ENCODE results near the gene HMOX2.

Gene HMOX2

DNA sequence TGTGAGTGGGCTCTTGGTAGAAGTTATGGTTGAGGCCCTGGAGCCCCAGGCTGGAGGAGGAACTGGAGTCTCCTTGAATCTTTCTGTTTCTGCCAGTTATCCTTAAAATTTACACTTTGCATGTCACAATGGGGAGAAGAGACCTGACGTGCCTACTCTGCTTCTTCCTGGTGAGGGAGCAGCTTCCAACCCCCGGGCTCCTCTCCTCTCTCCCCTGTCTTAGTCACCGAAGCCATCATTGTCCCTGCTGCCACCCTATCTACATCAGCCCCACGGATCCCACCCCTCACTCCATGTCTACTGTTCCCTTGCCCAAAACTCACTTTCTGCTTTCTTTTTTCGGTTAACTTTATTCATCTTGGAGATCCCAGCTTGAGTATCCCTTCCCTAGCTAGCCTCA is 32.9 kb upstream of the HMOX2 start:
- no peak overlapping the region for H3K4me3 ChIP-seq (ENCODE audit: low read depth, low read length)
- peaks cover 3% of the 10 kb centered on the region for H3K79me2 ChIP-seq (ENCODE audit: control insufficient read depth, insufficient read depth, low read length, unreplicated experiment)
- no peak overlapping the region for H3K27ac ChIP-seq (ENCODE audit: low read depth, low read length)
- no peaks in the 10 kb centered on the region for H3K27me3 ChIP-seq (ENCODE audit: insufficient read depth, low read length)
- H2AFZ ChIP-seq (ENCODE audit: low read length, unreplicated experiment) = no peak overlapping the region
- H3K4me1 ChIP-seq (ENCODE audit: control insufficient read depth, insufficient read depth, low read length, unreplicated experiment) = no peaks in the 10 kb centered on the region
- H3K36me3 ChIP-seq (ENCODE audit: insufficient read depth, low read length) = peaks cover 10% of the 10 kb centered on the region; the same call in 1 of the 2 replicates

DNA sequence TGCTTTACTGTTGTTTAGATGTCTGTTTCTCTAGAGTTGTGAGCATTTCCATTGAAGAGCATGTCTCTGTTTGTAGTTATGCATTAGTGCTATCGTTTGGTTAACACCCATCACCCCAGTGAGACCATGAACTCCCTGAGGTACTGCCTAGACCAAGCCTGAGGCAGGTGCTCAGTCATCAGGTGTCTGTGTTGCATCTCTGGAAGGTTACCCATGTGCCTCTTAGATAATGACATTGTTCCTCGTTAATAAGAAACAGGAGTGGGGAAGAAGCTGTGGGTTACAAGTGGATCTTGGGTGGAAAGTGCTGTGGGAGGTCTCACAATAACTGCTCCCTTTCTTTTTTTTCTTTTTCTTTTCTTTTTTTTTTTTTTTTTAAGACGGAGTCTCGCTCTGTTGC is 32.2 kb upstream of the HMOX2 start:
- H3K4me1 ChIP-seq (ENCODE audit: control insufficient read depth, insufficient read depth, low read length, unreplicated experiment) = no peaks in the 10 kb centered on the region
- H3K36me3 ChIP-seq (ENCODE audit: insufficient read depth, low read length) = peaks cover 10% of the 10 kb centered on the region; the same call in 1 of the 2 replicates
- no peaks in the 10 kb centered on the region for H3K27me3 ChIP-seq (ENCODE audit: insufficient read depth, low read length)
- H3K79me2 ChIP-seq (ENCODE audit: control insufficient read depth, insufficient read depth, low read length, unreplicated experiment) = peaks cover 3% of the 10 kb centered on the region
- H3K4me3 ChIP-seq (ENCODE audit: low read depth, low read length) = no peak overlapping the region
- no peak overlapping the region for H2AFZ ChIP-seq (ENCODE audit: low read length, unreplicated experiment)
- no peak overlapping the region for H3K27ac ChIP-seq (ENCODE audit: low read depth, low read length)

DNA sequence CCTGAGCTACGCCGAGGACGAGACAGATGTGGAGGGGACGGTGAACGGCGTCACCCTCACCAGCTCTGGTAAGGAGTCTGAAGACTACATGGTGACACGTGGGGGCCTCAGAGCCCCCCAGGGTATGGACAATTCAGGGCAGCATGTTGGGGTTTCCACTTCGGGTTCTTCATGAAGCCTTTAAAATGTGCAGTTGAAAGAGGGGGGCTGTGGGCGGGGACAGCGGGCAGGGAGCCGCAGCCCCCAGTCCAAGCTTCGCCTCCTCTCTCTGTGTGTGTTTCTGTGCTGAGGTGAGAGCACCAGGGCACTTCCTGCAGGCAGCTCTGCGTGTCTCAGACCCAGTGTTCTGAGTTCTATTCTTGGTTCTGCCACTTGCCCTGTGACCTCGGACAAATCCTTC is 25.8 kb upstream of the HMOX2 start:
- Histone ChIP-seq H3K4me3 (ENCODE audit: low read depth, low read length) (no peak overlapping the region), H3K4me1 (ENCODE audit: control insufficient read depth, insufficient read depth, low read length, unreplicated experiment) (no peaks in the 10 kb centered on the region), H3K79me2 (ENCODE audit: control insufficient read depth, insufficient read depth, low read length, unreplicated experiment) (no peaks in the 10 kb centered on the region), H3K36me3 (ENCODE audit: insufficient read depth, low read length) (peaks cover 22% of the 10 kb centered on the region; the same call in 1 of the 2 replicates), H3K27ac (ENCODE audit: low read depth, low read length) (no peak overlapping the region), H2AFZ (ENCODE audit: low read length, unreplicated experiment) (no peak overlapping the region), H3K27me3 (ENCODE audit: insufficient read depth, low read length) (no peaks in the 10 kb centered on the region)

DNA sequence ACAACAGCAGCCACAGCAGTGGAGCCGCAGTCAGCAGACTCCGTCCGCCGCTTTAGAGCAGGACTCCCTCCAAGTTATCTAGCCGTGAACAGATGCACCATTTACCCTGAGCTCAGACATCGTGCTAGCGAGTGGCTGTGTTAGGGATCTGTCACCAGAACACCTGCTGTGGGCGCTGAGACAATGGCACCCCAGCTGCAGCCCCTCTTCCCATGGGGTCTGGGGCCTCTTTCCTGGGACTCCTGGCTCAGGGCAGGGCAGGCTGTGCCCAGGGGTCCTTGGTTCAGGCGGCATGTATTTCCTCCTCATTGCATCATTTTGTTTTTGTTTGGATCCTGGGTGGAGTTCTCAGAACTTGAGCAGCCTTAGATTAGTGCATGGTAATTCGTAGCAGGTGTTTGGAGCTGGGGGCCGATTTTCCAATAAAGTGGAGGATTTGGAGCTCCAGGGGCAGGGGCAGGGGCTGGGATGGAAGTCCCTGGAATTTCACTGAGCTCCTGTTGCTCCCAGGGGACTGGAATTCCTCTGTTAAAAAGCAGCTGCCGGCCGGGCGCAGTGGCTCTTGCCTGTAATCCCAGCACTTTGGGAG is 25.2 kb upstream of the HMOX2 start:
- no peak overlapping the region for H3K27ac ChIP-seq (ENCODE audit: low read depth, low read length)
- H3K4me3 ChIP-seq (ENCODE audit: low read depth, low read length) = no peak overlapping the region
- H2AFZ ChIP-seq (ENCODE audit: low read length, unreplicated experiment) = no peak overlapping the region
- H3K79me2 ChIP-seq (ENCODE audit: control insufficient read depth, insufficient read depth, low read length, unreplicated experiment) = no peaks in the 10 kb centered on the region
- H3K4me1 ChIP-seq (ENCODE audit: control insufficient read depth, insufficient read depth, low read length, unreplicated experiment) = no peaks in the 10 kb centered on the region
- peaks cover 22% of the 10 kb centered on the region; the same call in 1 of the 2 replicates for H3K36me3 ChIP-seq (ENCODE audit: insufficient read depth, low read length)
- no peaks in the 10 kb centered on the region for H3K27me3 ChIP-seq (ENCODE audit: insufficient read depth, low read length)

DNA sequence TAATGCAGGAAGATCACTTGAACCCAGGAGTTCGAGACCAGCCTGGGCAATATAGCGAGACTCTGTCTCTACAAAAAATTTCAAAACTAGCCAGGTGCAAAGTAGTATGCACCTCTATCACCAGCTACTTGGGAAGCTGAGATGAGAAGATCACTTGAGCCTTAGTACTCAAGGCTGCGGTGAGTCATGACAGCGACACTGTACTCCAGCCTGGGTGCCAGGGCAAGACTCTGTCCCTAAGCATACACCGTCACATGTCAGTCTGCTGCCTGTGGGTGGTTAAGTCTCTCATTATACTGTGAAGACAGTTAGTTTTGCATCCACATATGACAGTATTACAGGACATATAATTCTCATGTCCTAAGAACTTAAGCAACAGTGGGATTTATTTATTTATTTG is 23.5 kb upstream of the HMOX2 start:
- H3K4me1 ChIP-seq (ENCODE audit: control insufficient read depth, insufficient read depth, low read length, unreplicated experiment) = no peaks in the 10 kb centered on the region
- no peak overlapping the region for H2AFZ ChIP-seq (ENCODE audit: low read length, unreplicated experiment)
- H3K27ac ChIP-seq (ENCODE audit: low read depth, low read length) = no peak overlapping the region
- no peak overlapping the region for H3K4me3 ChIP-seq (ENCODE audit: low read depth, low read length)
- H3K79me2 ChIP-seq (ENCODE audit: control insufficient read depth, insufficient read depth, low read length, unreplicated experiment) = no peaks in the 10 kb centered on the region
- H3K36me3 ChIP-seq (ENCODE audit: insufficient read depth, low read length) = peaks cover 19% of the 10 kb centered on the region; the same call in 1 of the 2 replicates
- no peaks in the 10 kb centered on the region for H3K27me3 ChIP-seq (ENCODE audit: insufficient read depth, low read length)

- H3K4me3 ChIP-seq (ENCODE audit: low read depth, low read length) = no peak overlapping the region
- H3K27me3 ChIP-seq (ENCODE audit: insufficient read depth, low read length) = no peaks in the 10 kb centered on the region
- H2AFZ ChIP-seq (ENCODE audit: low read length, unreplicated experiment) = no peak overlapping the region
- H3K4me1 ChIP-seq (ENCODE audit: control insufficient read depth, insufficient read depth, low read length, unreplicated experiment) = peaks cover 12% of the 10 kb centered on the region
- H3K79me2 ChIP-seq (ENCODE audit: control insufficient read depth, insufficient read depth, low read length, unreplicated experiment) = no peaks in the 10 kb centered on the region
- no peak overlapping the region for H3K27ac ChIP-seq (ENCODE audit: low read depth, low read length)
- H3K36me3 ChIP-seq (ENCODE audit: insufficient read depth, low read length) = peaks cover 19% of the 10 kb centered on the region; the same call in 1 of the 2 replicates
Observed at GRCh38 chr16:4454623-4455022, 21.6 kb upstream of the HMOX2 start.

DNA sequence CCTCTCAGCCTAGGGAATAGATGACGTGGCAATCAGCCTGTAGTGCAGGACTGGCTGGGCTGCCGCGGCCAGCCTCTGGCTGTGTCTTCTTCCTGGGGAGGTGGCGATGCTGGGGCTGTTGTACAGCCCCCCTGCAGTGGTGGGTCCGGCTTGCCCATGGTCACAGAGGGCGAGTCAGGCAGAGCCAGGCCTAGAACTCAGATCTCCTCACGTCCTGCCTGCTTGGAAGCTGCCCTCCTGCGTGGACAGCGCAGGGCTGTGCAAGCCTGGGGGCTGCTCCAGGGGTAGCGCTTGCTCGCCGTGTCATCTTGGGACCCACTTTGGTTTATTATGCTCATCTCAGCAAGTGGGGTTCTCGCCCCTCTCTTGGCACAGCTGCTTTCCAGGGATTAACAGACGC is 21.1 kb upstream of the HMOX2 start:
- H3K4me1 ChIP-seq (ENCODE audit: control insufficient read depth, insufficient read depth, low read length, unreplicated experiment) = peaks cover 12% of the 10 kb centered on the region
- H2AFZ ChIP-seq (ENCODE audit: low read length, unreplicated experiment) = no peak overlapping the region
- no peaks in the 10 kb centered on the region for H3K27me3 ChIP-seq (ENCODE audit: insufficient read depth, low read length)
- no peak overlapping the region for H3K4me3 ChIP-seq (ENCODE audit: low read depth, low read length)
- H3K27ac ChIP-seq (ENCODE audit: low read depth, low read length) = no peak overlapping the region
- H3K36me3 ChIP-seq (ENCODE audit: insufficient read depth, low read length) = peaks cover 19% of the 10 kb centered on the region; the same call in 1 of the 2 replicates
- no peaks in the 10 kb centered on the region for H3K79me2 ChIP-seq (ENCODE audit: control insufficient read depth, insufficient read depth, low read length, unreplicated experiment)

GRCh38 chr16:4455951-4456350 is 20.2 kb upstream of the HMOX2 start:
- H3K4me3 ChIP-seq (ENCODE audit: low read depth, low read length) = no peak overlapping the region
- H2AFZ ChIP-seq (ENCODE audit: low read length, unreplicated experiment) = no peak overlapping the region
- no peaks in the 10 kb centered on the region for H3K79me2 ChIP-seq (ENCODE audit: control insufficient read depth, insufficient read depth, low read length, unreplicated experiment)
- no peak overlapping the region for H3K27ac ChIP-seq (ENCODE audit: low read depth, low read length)
- peaks cover 12% of the 10 kb centered on the region for H3K4me1 ChIP-seq (ENCODE audit: control insufficient read depth, insufficient read depth, low read length, unreplicated experiment)
- H3K36me3 ChIP-seq (ENCODE audit: insufficient read depth, low read length) = peaks cover 17% of the 10 kb centered on the region; the same call in 1 of the 2 replicates
- H3K27me3 ChIP-seq (ENCODE audit: insufficient read depth, low read length) = no peaks in the 10 kb centered on the region

DNA sequence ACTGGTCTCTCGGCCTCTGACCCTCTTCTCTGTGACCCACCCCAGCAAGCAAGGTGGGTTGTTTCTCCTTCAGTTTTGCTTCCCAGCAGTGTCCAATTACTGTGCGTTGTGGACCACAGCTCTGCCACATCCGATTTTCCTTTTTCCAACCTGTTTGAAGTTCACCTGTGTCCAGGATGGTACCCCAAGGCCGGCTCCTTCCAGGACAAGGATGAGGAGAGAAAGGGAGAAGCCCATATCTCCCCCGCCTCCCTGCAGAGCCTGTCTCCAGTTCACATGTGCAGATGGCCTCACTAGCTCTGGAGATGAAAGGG is 15.3 kb upstream of the HMOX2 start:
- Histone ChIP-seq H3K27me3 (ENCODE audit: insufficient read depth, low read length) (no peaks in the 10 kb centered on the region), H2AFZ (ENCODE audit: low read length, unreplicated experiment) (no peak overlapping the region), H3K4me3 (ENCODE audit: low read depth, low read length) (no peak overlapping the region), H3K4me1 (ENCODE audit: control insufficient read depth, insufficient read depth, low read length, unreplicated experiment) (peaks cover 12% of the 10 kb centered on the region), H3K36me3 (ENCODE audit: insufficient read depth, low read length) (peaks cover 6% of the 10 kb centered on the region; the same call in 1 of the 2 replicates), H3K27ac (ENCODE audit: low read depth, low read length) (no peak overlapping the region), H3K79me2 (ENCODE audit: control insufficient read depth, insufficient read depth, low read length, unreplicated experiment) (no peaks in the 10 kb centered on the region)

DNA sequence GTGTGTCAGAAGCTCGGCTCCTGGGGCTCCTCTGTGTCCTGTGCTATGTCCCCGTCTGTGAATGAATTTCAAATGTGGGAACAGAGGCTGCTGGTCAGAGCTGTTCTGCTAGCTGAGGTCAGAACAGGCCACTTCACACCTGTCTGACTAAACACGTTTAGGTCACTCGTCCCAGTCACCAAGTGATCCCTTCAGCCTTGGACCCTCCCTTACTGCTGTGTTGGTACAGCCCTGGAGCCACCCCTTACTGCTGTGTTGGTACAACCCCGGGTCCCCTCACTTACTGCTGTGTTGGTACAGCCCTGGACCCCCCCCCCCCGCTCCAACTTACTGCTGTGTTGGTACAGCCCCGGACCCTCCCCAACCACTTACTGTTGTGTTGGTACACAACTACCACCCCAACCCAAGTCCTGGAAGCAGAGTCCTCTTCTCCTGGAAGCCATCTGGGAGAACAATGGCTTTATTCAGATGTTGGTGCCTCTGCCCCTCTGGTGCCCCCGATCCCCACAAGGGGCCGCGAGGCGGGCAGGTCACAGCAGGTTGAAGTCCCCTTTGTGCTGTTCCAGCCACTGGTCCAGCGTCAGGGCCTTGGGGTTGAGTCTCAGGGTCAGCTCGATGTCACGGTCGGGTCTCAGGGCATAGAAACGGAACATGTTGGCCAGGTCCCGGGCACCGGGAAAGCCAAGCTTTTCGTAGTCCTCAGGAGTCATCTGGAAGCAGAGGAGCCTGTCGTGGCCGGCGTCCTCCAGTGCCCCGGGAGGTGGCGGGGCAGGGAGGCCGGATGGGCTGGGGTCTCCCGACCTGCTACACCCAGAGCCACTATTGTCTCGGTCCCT is 14.7 kb upstream of the HMOX2 start:
- Histone ChIP-seq H3K79me2 (ENCODE audit: control insufficient read depth, insufficient read depth, low read length, unreplicated experiment) (no peaks in the 10 kb centered on the region), H3K27ac (ENCODE audit: low read depth, low read length) (no peak overlapping the region), H3K4me3 (ENCODE audit: low read depth, low read length) (no peak overlapping the region), H2AFZ (ENCODE audit: low read length, unreplicated experiment) (no peak overlapping the region), H3K27me3 (ENCODE audit: insufficient read depth, low read length) (no peaks in the 10 kb centered on the region), H3K36me3 (ENCODE audit: insufficient read depth, low read length) (peaks cover 10% of the 10 kb centered on the region; the same call in 1 of the 2 replicates), H3K4me1 (ENCODE audit: control insufficient read depth, insufficient read depth, low read length, unreplicated experiment) (peaks cover 12% of the 10 kb centered on the region)
